ENCODE measurements around the gene RNF212B. TPM values are rescaled to one million over a fixed set of nuclear protein-coding genes. Genes with fewer than 3 reads are reported as not detected.
A peak's percentile ranks its signal among the peaks of the same experiment; 100 is the strongest.

RNF212B gene
- total RNA-seq, 4 donors from 2014 or later = not detected

DNA sequence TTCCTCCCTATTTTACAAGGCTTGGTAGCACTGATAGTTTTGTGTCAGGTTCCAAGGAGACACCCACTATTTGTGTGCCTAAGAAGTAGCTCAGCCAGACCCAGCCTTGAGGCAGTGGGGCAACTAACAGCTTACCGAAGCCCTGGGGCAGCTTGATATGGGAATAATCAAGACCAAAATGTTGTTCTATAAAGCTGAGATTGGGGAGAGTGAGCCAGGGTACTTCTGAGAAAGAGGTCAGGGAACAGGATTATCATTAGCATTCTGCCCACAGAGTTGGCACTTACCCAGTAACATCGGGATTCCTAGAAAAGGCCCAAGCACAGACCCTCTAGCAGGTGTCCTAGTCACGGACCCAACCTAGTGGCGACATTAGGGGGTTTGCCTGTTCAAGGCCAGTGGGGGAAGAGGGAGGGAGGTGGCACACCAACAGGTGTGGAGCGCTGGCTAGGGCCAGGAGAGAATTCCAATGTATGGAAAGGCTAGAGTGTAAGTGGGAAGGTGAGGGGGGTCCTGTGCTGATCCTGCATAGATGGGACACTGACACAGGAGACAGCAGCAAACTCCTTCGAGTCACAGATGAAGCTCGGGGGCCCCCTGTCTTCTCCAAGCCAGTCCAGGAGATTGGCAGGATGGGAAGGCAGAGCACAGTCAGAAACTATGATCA lies 60.0 kb downstream of the RNF212B start:
- Histone ChIP-seq H3K4me3 (no peak overlapping the region), H3K27ac (peak overlapping the region in 2 of 4 donors; percentile 39 to 98), H3K4me1 (peaks cover 5 to 40% (median 6%) of the 10 kb centered on the region in 3 donors), H3K36me3 (peaks cover 0 to 21% of the 10 kb centered on the region in 2 donors), H3K27me3 (peaks cover 5% of the 10 kb centered on the region), H3K9me3 (no peaks in the 10 kb centered on the region)
- ATAC-seq = no peak
- 77 to 84% methylated on average over 2 to 5 of the region's 7 CpGs for WGBS, 2 donors (ENCODE audit: low coverage in 1 of 2)
- TF ChIP-seq CTCF (IDR thresholded peaks at IDR 0.05) (no peak), POLR2A (IDR thresholded peaks at IDR 0.05) (no peak), EP300 (IDR thresholded peaks at IDR 0.05) (no peak), POLR2AphosphoS5 (IDR thresholded peaks at IDR 0.05) (no peak)

DNA sequence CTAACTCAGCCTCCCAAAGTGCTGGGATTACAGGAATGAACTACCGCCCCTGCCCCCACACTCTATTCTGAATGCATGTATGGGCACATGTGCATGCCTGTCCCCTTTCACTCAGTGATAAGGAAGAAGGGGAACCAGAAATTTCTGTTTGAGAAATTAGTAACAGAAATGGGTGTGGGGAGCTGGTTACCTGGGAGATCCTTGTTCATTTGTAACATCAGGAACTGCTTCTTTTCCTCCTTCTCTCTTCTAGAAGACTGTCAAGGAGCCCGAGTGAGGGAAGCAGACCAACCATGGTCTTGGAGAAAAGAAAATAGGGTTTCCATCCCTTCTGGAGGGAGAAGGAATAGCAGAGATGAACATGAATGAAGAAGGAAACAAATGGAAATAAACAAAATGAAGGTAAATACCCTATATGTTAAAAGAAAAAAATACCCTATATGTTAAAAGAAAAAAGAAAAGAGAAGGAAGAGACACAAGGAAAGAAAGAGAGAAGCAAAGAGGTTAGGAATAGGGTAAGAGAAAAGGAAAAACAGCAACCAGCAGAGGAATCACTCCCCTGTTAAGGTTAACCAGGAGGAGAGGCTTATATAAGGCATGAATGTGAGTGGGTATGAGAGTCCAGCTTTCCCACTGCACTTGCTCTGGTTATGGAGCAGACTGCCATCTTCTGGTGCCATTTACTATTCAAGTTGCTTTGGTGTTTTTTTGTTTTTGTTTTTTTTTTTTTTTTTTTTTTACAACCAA lies 61.6 kb downstream of the RNF212B start:
- no peaks in the 10 kb centered on the region for H3K27me3 ChIP-seq
- no peak for ATAC-seq
- H3K4me3 ChIP-seq = no peak overlapping the region
- peaks cover 5 to 48% (median 6%) of the 10 kb centered on the region in 3 donors for H3K4me1 ChIP-seq
- peaks cover 0 to 21% of the 10 kb centered on the region in 2 donors for H3K36me3 ChIP-seq
- WGBS, 2 donors (ENCODE audit: low coverage in 1 of 2) = 85 to 100% methylated on average over 1 to 2 of the region's 2 CpGs
- peak overlapping the region in 3 of 4 donors; percentile 98 to 99 (median 99) for H3K27ac ChIP-seq
- TF ChIP-seq EP300 (IDR thresholded peaks at IDR 0.05) = no peak
- no peak for TF ChIP-seq POLR2A (IDR thresholded peaks at IDR 0.05)
- no peak for TF ChIP-seq CTCF (IDR thresholded peaks at IDR 0.05)
- no peak for TF ChIP-seq POLR2AphosphoS5 (IDR thresholded peaks at IDR 0.05)
- H3K9me3 ChIP-seq = no peaks in the 10 kb centered on the region

GRCh38 chr14:23299986-23300686 lies 62.4 kb downstream of the RNF212B start:
- H3K27me3 ChIP-seq = no peaks in the 10 kb centered on the region
- peak overlapping the region; percentile 68 to 81 for H3K4me3 ChIP-seq
- peaks cover 5 to 44% (median 6%) of the 10 kb centered on the region in 3 donors for H3K4me1 ChIP-seq
- no peaks in the 10 kb centered on the region for H3K9me3 ChIP-seq
- 42 to 51% methylated on average over 4 to 8 of the region's 10 CpGs for WGBS, 2 donors (ENCODE audit: low coverage in 1 of 2)
- peaks cover 0 to 21% of the 10 kb centered on the region in 2 donors for H3K36me3 ChIP-seq
- peak overlapping the region; percentile 97 to 99 (median 98) for H3K27ac ChIP-seq
- ATAC-seq = no peak
- TF ChIP-seq POLR2AphosphoS5 (IDR thresholded peaks at IDR 0.05) (no peak), CTCF (IDR thresholded peaks at IDR 0.05) (no peak), POLR2A (IDR thresholded peaks at IDR 0.05) (no peak), EP300 (IDR thresholded peaks at IDR 0.05) (no peak)

DNA sequence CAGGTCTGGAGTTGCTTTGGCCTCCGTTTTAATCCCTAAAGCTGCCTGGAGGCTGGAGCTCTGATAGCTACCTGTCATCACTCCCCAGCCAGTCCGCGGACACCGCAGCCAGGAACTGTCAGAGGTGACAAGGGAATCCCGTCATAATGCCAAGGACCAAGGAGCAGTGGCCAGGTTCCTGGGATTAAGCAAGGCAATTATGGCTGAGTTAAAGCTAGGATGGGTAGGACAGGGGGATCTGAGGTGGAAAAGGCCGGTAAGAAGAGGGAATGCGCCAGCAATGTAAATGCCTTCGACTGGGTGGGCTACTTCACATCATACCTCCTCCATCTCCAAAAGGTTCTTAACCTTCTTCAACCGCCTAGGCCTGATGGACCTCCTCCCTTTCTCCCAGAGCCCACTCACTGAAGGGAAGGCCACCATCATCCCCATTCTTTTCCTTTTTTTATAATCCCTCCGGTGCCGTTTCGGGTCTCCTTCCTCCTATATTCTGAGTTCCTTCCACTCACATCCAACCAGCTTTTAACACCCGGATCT lies 63.0 kb downstream of the RNF212B start:
- H3K4me3 ChIP-seq = peak overlapping the region; percentile 68 to 81
- H3K27ac ChIP-seq = peak overlapping the region; percentile 97 to 99 (median 98)
- TF ChIP-seq EP300 (IDR thresholded peaks at IDR 0.05) (no peak), POLR2AphosphoS5 (IDR thresholded peaks at IDR 0.05) (no peak), CTCF (IDR thresholded peaks at IDR 0.05) (no peak), POLR2A (IDR thresholded peaks at IDR 0.05) (no peak)
- no peak for ATAC-seq
- H3K9me3 ChIP-seq = no peaks in the 10 kb centered on the region
- H3K4me1 ChIP-seq = peaks cover 5 to 45% (median 6%) of the 10 kb centered on the region in 3 donors
- H3K36me3 ChIP-seq = peaks cover 0 to 21% of the 10 kb centered on the region in 2 donors
- H3K27me3 ChIP-seq = no peaks in the 10 kb centered on the region
- 0% methylated on average over 6 to 8 of the region's 13 CpGs for WGBS, 2 donors (ENCODE audit: low coverage in 1 of 2)

Measured in gastroesophageal sphincter (tissue), 4 donors.